LNCaP clone FGC (cell line): ENCODE measurements around the gene PHF14.
A peak's percentile ranks its signal among the peaks of the same experiment; 100 is the strongest.

Experiments
- DNase-seq: peaks from one replicate; pipeline ENCODE4 v3.0.0-alpha.2; 2011; ENCODE audit warnings: low read depth
- H3K4me3 ChIP-seq: 2 replicates; pipeline ENCODE4 v1.5.1; 2011; ENCODE audit warnings: mild to moderate bottlenecking, low read depth, low read length, control low read depth
- TF ChIP-seq, protein P1 (sequence below): IDR thresholded peaks from 2 replicates; pipeline ENCODE4 v1.5.1; 2012; ENCODE audit warnings: mild to moderate bottlenecking; ENCODE audit not compliant: control insufficient read depth, insufficient read depth; ENCODE audit errors: extremely low read depth

The PHF14 gene

GRCh38 chr7:11130012-11130411 lies 156.3 kb downstream of the PHF14 start:
- H3K4me3 ChIP-seq: no peak overlapping the region
- DNase-seq: no peak
- TF ChIP-seq, protein P1, sequence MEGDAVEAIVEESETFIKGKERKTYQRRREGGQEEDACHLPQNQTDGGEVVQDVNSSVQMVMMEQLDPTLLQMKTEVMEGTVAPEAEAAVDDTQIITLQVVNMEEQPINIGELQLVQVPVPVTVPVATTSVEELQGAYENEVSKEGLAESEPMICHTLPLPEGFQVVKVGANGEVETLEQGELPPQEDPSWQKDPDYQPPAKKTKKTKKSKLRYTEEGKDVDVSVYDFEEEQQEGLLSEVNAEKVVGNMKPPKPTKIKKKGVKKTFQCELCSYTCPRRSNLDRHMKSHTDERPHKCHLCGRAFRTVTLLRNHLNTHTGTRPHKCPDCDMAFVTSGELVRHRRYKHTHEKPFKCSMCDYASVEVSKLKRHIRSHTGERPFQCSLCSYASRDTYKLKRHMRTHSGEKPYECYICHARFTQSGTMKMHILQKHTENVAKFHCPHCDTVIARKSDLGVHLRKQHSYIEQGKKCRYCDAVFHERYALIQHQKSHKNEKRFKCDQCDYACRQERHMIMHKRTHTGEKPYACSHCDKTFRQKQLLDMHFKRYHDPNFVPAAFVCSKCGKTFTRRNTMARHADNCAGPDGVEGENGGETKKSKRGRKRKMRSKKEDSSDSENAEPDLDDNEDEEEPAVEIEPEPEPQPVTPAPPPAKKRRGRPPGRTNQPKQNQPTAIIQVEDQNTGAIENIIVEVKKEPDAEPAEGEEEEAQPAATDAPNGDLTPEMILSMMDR: no peak

- no peak overlapping the region for H3K4me3 ChIP-seq
- no peak for DNase-seq
- TF ChIP-seq, protein P1: no peak
Measured at GRCh38 chr7:11130601-11131000, 156.9 kb downstream of the PHF14 start.

GRCh38 chr7:11133436-11133959 lies 159.8 kb downstream of the PHF14 start:
- no peak for DNase-seq
- H3K4me3 ChIP-seq: no peak overlapping the region
- TF ChIP-seq, protein P1: no peak

GRCh38 chr7:11135573-11135972 lies 161.9 kb downstream of the PHF14 start:
- H3K4me3 ChIP-seq: no peak overlapping the region
- TF ChIP-seq, protein P1: no peak
- DNase-seq: no peak

DNA sequence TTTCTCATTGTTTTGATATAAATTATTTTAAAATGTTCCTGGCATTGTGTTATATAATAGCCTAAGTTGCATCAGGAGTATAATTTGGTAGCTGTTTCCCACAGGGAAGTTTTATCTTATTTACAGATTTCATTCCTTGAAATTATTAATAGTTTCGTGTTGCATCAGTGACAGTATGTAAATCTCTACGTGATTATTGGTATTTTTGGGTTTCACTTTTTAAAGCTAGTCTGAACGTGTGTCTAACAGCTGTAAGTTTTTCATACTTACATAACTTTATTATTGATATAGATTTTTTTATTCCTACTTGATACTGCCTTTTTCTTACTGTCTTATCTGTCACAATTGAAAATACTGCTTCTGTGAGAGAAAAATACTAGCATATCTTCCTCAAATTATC lies 167.9 kb downstream of the PHF14 start:
- no peak overlapping the region for H3K4me3 ChIP-seq
- DNase-seq: no peak
- TF ChIP-seq, protein P1: no peak

- DNase-seq: no peak
- TF ChIP-seq, protein P1: 0 out of 2 replicates have a peak, but pooled peaks have one; percentile 1
Measured at GRCh38 chr7:11153694-11154093, 180.0 kb downstream of the PHF14 start.

DNA sequence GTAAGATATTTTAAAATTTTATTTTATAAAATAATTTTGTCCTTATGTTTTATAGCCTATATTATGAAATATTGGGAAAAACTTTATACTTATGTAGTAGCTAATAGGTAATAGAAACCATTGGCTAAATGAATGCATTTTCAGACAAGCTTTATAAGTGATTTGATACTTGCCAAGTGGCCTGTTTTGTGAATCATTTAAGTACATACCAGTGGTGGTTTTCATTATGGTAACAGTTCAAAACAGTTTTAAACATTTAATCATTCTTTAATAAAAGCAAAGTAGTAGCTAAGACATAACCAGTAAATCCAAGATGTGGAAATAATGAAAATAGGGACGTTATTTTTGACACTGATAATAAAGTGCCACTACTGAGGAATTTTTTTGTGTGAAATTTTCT lies 182.2 kb downstream of the PHF14 start:
- no peak overlapping the region for H3K4me3 ChIP-seq
- TF ChIP-seq, protein P1: no peak
- no peak for DNase-seq

More at GRCh38 chr7:11153694-11154093, 180.0 kb downstream of the PHF14 start:
- no peak overlapping the region for H3K4me3 ChIP-seq
